NCI-H128 (cell line): ENCODE measurements around the gene KATNAL2.
"Not testable (repeated sequence)": the region's sequence is repeated elsewhere in the genome, so short reads cannot be mapped to it uniquely, and the experiment has no call there.

Experiments used
- DNase-seq: peaks from one replicate; lab custom pipeline; 2025; ENCODE audit not compliant: unreplicated experiment; lab: John Stamatoyannopoulos, UW

The KATNAL2 gene

DNA sequence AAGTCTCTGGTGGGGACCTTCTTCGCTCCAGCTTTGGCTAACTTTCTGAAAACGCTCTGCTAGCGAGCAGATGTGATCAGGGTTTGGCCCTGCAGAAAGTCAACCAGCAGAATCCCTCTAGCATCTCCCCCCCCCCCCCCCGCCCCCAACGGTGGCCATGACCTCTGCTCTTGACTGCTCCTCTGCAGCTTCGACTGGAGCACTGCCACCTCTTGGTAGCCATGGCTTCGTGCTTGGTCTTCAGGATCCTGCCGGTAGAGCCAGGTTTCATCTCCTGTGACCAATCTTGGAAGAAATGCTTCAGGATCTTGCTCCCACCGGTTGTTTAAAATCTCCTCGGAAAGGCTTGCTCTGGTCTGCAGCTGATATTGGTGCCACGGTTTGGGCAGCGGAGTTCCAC is 113.5 kb downstream of the KATNAL2 start:
- DNase-seq: not testable (repeated sequence)

DNA sequence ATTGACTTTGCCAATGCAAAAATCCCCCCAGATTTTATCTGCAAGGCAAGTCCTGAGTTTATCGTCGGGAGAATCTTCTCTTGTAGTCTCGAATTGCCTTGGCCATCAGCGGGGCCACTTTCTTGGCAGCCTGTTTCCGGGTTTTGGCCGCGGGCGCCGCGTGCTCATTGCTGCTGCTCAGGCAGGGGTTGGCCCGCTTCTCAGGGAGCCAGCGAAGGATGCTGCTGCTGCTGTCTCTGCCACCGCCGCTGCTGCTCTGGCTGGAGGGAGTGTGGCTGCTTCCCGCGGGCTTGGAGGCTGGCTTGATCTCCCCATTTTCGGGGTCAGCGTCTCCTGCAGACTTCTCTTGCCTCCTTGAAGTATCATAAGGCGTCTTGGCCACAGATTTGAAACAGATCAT is 115.5 kb downstream of the KATNAL2 start:
- no peak for DNase-seq

DNA sequence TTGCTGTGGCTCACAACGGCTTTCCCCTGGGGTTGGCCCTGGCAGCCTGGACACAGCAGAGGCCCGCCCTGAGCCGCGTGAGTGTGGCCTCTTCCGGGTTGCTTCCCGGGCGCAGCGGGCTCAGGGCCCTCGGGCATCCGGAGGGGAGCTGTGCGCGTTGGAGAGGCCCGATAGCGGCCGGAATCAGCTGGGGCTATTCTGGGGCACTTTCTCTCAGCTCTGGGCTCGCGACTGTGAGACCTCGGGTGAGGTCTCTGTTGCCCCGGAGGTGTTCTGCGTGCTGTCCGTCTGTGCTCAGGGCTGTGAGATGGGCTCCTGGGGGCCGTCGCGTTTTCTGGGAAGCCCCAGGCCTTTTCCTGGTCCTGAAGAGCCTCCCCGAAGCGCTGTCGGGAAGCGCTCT is 117.2 kb downstream of the KATNAL2 start:
- not testable (repeated sequence) for DNase-seq

DNA sequence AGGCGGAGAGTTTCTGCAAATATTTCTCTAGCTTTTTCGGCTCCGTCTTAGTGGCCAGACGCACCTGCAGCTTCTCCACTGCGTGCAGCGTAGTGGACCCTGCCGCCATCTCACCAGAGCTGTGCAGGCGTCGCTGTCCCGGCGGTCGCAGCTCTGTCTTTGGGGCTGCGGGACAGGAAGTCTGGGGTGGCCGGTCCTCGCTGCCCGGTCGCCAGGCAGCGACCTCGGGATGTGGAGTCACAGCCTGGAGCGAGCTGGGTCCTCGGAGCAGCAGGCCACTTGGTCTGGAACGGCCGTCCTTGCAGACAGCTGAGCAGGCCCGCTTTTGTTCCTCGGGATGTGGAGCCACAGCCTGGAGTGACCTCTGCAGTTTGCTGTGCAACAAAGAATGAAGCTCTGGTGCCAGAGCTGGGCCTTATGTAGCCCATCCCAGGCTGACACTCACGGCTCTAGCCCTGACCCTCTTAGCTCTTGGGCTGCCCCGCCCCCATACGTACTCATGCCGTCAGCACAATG is 117.8 kb downstream of the KATNAL2 start, which contains the start of gene ELOA2:
Gene ELOA2 (minus strand): TSS at position 466 of the 516 bp plus-strand sequence. CDS start 357 bp downstream, at position 109.
- DNase-seq: no peak

DNA sequence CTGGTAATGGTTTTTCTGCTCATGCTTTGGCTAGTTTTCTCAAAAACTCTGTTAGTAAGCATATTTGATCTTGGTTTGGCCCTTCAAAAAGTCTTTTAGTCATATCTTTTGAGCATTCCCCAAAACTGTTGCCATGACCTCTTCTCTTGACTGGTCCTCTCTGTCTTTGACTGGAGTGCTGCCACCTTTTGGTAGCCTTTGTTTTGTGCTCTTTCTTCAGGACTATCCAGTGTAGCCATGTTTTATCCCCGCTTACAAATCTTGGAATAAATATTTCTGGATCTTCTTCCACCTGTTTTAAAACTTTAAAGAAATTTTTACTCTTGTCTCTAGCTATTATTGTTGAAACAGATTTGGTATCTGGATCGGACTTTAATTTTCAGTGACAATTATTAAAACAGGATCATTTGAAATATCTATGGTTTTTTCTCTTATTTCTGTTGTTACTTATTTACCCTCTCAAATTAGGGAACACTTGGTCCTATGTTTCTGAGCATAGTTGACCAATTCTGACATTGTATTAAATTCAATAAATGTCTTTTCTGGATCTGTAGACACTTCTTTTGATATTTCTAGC is 119.0 kb downstream of the KATNAL2 start:
- DNase-seq: no peak

DNA sequence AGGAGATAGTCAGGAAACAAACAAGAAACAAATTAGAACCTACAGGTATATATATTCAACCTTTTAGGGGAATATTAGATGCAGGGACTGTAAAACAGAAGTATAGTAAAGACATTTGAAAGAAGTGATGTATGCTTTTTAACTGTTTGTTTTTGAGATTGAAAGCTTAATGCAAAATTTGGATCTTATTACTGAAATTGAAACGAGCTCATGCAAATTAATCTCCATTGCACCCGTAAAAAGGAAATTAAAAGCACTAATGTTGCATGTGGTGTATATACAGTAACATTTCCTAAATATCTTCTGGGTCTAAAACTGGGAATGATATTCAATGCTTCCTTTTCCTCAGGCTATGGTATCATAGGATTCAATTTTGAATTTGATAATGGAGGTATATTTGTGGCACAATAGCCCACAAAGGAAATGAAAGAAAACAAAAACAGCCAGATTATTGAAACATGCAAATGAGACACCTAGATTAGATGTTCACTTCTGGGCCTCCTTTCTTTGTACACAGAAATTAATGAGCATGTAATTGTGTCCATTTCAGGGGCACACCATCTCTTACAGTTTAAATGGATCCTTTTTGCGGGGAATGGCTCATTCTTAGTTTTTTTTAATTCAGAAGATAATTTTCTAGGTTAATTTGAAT is 119.7 kb downstream of the KATNAL2 start:
- DNase-seq: no peak

DNA sequence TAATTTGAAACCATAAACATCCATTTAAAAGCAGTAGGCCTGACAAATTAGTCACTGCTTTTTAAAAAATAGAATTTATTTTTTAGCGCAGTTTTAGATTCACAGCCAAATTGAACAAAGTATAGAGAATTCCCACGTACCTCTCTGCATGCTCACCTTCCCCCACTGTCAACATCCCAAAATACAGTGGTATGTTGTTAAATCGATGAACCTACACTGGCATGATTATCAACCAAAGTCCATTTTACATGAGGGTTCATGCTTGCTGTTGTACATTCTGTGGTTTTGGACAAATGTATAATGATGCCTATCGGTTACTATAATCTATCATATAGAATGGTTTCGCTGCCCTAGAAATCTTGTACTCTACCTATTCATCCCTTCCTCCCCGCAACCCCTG is 123.6 kb downstream of the KATNAL2 start:
- no peak for DNase-seq

DNA sequence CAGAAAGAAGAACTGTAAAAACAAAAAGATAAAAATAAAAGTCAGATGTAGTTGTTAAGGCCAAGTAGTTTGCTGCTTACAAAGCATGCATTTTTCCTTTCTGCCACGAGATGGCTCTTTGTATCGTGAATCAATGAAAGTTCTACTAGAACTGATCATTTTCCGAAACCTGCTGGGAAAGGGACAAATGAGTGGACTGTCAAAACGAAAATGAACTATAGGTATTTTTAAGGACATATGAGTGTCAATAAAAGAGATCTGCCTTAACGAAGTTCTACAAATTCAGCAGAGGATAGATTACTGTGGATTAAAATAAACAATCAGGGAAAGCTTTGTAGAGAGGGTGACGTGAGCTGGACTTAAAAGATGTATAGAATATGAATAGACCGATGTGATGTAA is 133.1 kb downstream of the KATNAL2 start:
- DNase-seq: no peak

DNA sequence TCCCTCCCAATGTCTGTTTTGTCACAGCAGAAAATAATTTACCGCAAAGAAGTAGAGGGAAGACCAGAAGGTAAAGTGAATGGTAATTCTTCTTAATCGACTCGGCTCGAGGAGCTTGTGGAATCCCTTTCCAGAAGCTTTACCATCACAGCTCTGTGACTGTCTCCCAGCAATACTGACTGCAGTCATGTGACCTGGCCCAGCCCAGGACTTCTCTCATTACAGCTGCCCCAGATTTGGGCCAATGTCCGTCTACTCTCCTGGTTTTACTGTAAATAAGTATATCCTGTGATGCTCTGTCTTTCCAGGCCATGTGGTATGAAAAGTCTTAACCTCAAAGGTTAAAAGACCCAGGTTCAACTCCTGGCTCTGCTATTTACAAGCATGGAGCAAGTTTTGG is 137.0 kb downstream of the KATNAL2 start:
- DNase-seq: no peak

DNA sequence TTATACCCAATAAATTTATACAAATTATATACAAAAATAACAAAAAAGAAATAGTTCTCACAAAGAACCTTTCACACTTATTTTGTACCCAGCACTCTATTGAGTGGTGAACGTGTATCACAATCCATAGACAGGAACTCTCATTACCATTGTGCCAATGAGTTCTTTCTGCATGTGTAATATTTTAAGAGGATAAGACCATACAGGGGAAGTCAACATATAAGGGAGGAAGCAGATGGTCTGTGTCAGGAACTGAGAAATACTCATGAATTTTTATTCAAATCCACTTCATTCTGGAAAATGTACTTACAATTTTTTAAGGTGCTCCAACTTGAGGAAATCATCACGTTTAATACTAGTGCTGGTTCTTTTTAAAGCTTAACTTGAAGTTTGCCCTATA is 145.1 kb downstream of the KATNAL2 start:
- no peak for DNase-seq

DNA sequence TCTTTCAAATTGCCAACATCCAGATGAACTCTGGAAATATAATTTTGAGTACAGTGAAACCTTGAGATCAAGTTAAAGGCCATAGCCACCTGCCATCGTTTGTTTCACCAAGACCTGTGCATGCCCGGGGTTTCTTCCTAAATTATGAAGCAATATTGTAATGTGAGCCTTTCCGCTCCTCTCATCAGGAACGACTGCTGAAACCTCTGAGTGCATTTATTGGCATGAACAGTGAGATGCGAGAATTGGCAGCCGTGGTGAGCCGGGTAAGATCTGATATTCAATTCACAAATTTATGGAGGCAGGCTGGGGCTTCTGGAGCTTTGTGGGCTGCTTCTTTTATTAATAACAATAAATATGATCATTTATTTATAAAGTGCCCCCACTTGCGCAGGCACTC is 145.7 kb downstream of the KATNAL2 start:
- DNase-seq: no peak

DNA sequence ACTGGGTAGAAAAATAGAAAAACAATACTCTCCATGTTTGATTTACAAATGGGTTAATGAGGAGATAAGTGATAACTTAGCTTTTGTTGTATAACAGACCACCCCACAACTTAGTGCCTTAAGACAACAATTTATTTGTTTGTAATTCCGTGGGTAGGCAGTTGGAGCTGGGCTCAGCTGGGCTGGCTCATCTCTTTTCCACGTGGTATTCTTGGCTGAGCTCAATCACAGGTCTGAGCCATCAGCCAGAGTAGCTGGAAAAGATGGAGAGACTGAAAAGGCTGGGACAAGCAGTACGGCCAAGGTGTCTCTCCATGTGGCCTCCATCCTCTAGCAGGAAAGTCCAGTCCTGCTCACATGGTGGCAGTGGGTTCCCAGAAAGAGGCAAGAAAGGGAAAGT is 150.2 kb downstream of the KATNAL2 start:
- no peak for DNase-seq

DNA sequence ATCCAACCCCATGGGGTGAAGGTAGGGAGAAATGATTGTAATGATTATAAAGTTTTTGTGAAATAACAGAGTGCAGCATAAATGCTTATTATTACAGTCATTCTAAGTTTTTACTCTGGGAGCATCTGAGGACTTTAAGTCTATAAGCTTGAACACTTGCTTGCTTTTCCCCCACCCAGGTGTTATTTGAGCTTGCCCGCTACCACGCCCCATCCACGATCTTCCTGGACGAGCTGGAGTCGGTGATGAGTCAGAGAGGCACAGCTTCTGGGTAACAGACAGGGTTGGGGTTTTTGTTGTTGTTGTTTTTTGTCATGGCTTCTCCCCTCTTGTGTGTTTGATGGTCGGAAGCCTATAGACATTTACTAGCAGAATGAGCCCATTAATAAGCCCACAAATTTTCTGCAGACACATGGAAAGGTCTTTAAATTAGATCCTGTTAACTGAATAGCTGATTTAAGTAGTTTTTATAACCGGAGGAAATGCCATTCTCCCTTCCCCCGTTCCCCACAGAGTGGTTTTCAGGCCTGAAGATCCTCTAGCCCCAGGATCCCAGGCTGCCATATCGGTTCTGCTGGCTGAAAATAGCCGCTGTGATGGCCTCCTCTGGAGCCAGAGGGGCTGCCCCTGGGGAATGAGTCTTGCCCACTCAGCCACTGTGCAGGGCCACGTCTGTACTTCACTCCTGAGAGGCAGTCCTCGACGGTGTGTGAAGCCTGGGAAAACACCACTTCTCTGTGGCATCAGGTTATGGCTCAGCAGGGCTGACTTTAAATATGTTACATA is 157.9 kb downstream of the KATNAL2 start:
- DNase-seq: no peak

DNA sequence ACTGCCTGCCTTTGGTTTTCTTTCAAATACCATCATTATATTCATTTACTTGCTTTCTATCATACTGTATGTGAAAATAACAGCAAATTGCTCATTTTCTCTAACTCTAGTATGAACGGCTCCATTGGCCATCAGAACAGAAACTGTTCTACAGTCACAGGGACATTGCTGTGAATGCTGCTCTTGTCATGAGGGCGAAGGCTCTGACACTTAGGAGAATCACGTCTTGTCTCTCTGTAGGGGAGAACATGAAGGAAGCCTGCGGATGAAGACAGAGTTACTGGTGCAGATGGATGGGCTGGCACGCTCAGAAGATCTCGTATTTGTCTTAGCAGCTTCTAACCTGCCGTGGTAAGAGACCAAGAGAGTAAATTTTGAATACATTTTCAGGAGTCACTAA is 159.7 kb downstream of the KATNAL2 start:
- no peak for DNase-seq

DNA sequence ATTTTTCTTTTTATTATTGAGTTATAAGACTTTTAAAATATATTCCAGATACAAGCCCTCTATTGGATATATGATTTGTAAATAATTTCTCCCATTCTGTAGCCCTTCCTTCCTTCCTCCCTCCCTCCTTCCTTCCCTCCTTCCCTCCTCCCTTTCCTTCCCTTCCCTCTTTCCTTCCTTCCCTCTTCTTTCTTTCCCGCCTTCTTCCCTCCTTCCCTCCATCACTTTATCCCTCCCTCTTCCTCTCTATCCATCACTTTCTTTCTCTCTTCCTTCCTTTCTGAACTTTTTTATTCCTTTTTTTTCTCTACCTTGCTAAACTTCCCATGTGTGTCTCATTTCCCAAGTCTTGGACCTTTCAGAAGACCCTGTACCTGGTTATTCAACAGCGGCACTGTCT is 163.5 kb downstream of the KATNAL2 start:
- no peak for DNase-seq

DNA sequence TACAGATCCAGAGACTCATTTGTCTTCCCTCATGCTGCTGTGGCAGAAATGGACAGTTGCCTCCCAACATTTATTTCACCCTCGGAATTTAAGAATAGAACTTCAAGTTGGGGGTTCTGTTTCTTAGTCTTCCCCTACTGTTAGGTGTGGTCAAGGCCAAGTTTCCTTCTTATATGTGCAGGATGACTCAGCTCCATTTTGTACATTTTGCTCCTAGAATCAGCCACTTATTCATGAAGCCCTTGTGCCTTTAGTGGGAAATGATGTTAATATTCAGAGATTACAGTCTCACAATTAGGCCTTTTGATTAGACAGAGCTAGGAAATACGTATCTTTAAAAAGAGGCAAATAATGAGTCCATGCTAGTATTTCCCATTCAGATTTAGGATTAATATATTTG is 164.2 kb downstream of the KATNAL2 start:
- no peak for DNase-seq

DNA sequence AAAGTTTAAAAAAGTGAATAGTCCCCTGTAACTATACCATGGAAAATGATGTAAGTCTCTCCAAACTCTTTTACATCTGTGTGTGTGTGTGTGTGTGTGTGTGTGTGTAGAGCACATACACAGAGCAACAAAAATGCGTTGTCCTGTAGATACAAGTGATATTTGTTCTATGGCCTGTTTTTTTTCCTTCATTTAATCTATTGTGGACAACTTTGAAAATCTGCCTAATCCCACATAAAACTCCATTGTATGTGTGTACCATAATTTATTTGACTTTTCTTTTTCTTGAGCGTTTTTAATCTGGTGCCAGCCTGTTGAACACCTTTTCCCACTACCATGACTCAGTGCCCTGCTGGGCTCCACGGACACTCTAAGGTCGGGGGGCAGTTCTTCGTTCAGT is 170.3 kb downstream of the KATNAL2 start:
- no peak for DNase-seq

DNA sequence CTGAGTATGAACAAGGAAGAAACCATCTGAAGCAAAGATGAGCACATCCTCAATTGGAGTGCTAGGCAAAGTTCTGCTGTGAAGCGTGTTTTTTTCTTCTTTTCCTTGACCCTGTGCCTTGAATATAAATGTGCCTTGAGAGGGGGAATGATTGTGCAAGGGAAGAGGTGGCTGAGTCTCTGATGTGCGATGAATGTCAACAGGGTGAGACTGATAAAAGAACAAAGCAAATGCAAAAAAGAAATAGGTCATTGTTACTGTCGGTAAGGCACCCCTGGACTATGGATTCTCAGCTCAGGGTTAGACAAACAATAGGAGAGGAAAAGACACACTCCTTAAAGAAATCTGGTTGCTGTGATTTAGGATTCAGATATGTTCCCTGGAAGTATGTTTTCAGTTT is 178.4 kb downstream of the KATNAL2 start:
- no peak for DNase-seq

DNA sequence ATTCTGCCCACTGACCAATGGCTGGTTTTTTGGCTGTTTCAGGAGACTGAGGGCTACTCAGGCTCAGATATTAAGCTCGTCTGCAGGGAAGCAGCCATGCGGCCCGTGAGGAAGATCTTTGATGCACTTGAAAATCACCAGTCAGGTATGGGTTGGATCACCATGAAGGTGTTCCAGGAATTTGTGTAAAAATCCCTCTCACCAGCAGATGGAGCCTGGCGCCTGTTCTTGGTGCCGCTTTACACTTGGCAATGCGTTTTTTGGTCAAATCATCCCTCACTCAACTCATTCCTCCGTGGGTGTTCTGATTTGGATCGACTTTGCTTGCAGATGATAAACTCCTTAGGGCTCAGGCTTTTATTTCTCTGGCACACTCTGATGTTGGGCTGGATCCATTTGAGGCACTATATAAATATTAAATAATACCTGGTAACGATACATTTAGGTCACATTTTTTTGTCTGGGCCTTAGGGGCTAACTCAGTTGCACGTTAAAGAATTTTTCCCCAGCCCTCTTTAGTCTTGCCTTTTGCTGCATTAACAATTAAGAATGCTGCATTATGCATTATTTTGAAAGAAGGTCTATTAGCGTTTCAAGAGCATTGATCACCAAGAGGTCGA is 182.9 kb downstream of the KATNAL2 start:
- DNase-seq: peak; percentile 53

DNA sequence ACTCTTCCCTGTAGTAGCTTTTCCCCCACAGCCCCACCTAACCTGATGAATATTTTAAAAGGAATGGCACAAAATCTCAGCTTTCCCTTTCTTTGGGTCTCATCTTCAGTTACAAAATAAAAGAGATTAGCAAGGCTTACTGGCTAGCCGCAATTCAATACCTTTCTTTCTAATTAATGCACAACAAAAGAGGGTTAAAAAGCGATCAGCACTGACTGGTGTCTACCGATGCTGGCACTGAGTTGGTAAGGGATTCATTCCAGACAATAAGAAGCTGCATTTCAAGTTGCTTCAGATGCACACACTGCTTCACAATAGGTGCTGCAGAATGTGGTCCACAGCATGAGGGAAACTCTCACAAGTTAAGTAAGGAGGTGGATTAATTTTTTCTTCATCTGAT is 191.0 kb downstream of the KATNAL2 start:
- no peak for DNase-seq

DNA sequence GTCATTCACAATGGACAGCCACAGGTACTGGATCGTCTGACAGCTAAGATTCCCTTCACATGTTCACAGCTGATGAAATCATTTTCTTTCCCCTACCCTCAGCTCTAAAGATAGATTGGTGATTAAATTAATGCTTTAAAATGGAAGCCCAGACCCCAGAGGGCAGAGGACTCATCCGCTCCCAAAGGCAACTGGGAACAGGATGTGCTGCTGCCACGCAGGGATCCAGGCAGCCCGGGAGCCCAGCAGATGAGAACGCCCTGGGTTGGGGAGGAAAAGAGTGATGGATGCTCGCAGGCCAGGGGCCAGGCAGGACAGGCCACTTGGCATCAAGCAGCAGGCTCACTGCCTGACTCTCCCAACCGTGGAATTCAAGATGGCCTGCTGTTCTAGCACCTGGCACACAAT is 191.6 kb downstream of the KATNAL2 start:
- DNase-seq: no peak

DNA sequence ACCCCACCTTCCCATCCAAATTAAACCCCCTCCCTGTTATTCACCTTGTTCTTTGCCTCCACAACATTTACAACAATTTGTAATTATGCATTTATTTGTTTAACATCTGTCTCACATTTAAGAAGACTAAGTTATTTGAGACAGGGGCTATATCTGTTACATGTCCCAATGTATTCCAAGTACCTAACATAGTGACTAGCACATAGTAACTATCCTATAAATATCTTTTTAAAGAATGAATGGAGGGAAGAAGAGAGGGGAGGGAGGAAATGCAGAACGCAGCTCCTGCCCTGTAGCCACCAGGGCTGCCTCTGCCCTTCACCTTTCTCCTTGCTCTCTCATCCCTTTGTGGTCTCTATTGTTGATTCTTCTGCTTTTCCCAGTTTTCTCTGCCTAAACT is 192.3 kb downstream of the KATNAL2 start:
- no peak for DNase-seq
